PC-3 (cell line): ENCODE measurements around the gene UBE2QL1. TPM values are rescaled to one million over a fixed set of nuclear protein-coding genes. Genes with fewer than 3 reads are reported as not detected.

Experiments used
- ATAC-seq: fragments of 200-7000 bp; cut with Tn5 transposase; 2 replicates; pipeline ENCODE4 v1.9.1; 2020; ENCODE audit warnings: mild to moderate bottlenecking, moderate library complexity
- BruUV-seq: library from RNA; stranded (reverse); fragments of 400-500 nt; replicated peaks from 2 replicates; lab custom pipeline; 2021; lab: Mats Ljungman, UMichigan
- CTCF ChIA-PET: fragments of 300-600 bp; sonication (Branson Sonifier 250); formaldehyde crosslinking; loops from one replicate; lab custom pipeline; 2022; ENCODE audit warnings: antibody characterized with exemption; lab: Charles Lee
- POLR2A ChIA-PET: fragments of 300-600 bp; sonication (Branson Sonifier 250); formaldehyde crosslinking; loops from one replicate; lab custom pipeline; 2022; ENCODE audit warnings: antibody characterized with exemption; ENCODE audit not compliant: unreplicated experiment; lab: Charles Lee
- DNase-seq: peaks from one replicate; pipeline ENCODE4 v3.0.0-alpha.2; 2015
- H2AFZ ChIP-seq: fragments of 300-600 bp; sonication (generic); 2 replicates; pipeline ENCODE4 v1.6.0; 2016; ENCODE audit warnings: antibody characterized with exemption, low read length
- H3F3A ChIP-seq: fragments of 300-600 bp; sonication (generic); one replicate; pipeline ENCODE4 v1.6.0; 2017; ENCODE audit warnings: antibody characterized with exemption, low read length, control low read depth, mild to moderate bottlenecking; ENCODE audit not compliant: unreplicated experiment
- H3K27ac ChIP-seq: fragments of 300-600 bp; sonication (generic); 2 replicates; pipeline ENCODE4 v1.5.1; 2016; ENCODE audit warnings: mild to moderate bottlenecking, low read length
- H3K27me3 ChIP-seq: fragments of 300-600 bp; sonication (generic); 2 replicates; pipeline ENCODE4 v1.6.1; 2016; ENCODE audit warnings: low read length, mixed read lengths
- H3K36me3 ChIP-seq: fragments of 300-600 bp; sonication (generic); 2 replicates; pipeline ENCODE4 v1.6.1; 2016; ENCODE audit warnings: low read depth, mixed run types, low read length, mixed read lengths
- H3K4me1 ChIP-seq: fragments of 300-600 bp; sonication (generic); 2 replicates; pipeline ENCODE4 v1.5.1; 2016; ENCODE audit warnings: low read length; ENCODE audit not compliant: insufficient read depth
- H3K4me2 ChIP-seq: fragments of 300-600 bp; sonication (generic); 2 replicates; pipeline ENCODE4 v1.6.0; 2016; ENCODE audit warnings: low read length
- H3K4me3 ChIP-seq: fragments of 300-600 bp; sonication (generic); 2 replicates; pipeline ENCODE4 v1.5.1; 2016; ENCODE audit warnings: mild to moderate bottlenecking, low read length, mixed read lengths
- H3K79me2 ChIP-seq: fragments of 300-600 bp; sonication (generic); 2 replicates; pipeline ENCODE4 v1.6.1; 2017; ENCODE audit warnings: low read length, mixed read lengths
- H3K9ac ChIP-seq: fragments of 300-600 bp; sonication (generic); 2 replicates; pipeline ENCODE4 v1.6.0; 2016; ENCODE audit warnings: mild to moderate bottlenecking, low read length
- H3K9me2 ChIP-seq: fragments of 300-600 bp; sonication (generic); replicated peaks from 2 replicates; pipeline ENCODE4 v1.6.1; 2016; ENCODE audit warnings: mixed run types, low read length, mixed read lengths
- H3K9me3 ChIP-seq: fragments of 300-600 bp; sonication (generic); 2 replicates; pipeline ENCODE4 v1.6.1; 2016; ENCODE audit warnings: low read length, mixed read lengths
- H4K20me1 ChIP-seq: fragments of 300-600 bp; sonication (generic); 2 replicates; pipeline ENCODE4 v1.6.1; 2016; ENCODE audit warnings: low read length, mixed read lengths
- CTCF ChIP-seq: fragments of 300-600 bp; sonication (generic); conservative IDR thresholded peaks from 2 replicates; pipeline ENCODE4 v1.5.1; 2017; ENCODE audit warnings: antibody characterized with exemption, low read depth, mild to moderate bottlenecking, low read length
- EZH2 ChIP-seq: fragments of 300-600 bp; sonication (generic); IDR thresholded peaks from one replicate; pipeline ENCODE4 v1.6.1; 2017; ENCODE audit warnings: antibody characterized with exemption, mild to moderate bottlenecking, low read length; ENCODE audit not compliant: unreplicated experiment
- EZH2phosphoT487 ChIP-seq: fragments of 300-600 bp; sonication (generic); IDR thresholded peaks from 2 replicates; pipeline ENCODE4 v1.6.1; 2018; ENCODE audit warnings: mild to moderate bottlenecking, antibody characterized with exemption, low read length, borderline replicate concordance
- intact Hi-C: fragments of 100-400 bp; cut with micrococcal nuclease; formaldehyde crosslinking; loops from 2 replicates; pipeline ENCODE4 v1.9.0; 2023
- total RNA-seq: library from RNA; depleted of rRNA; stranded (reverse); fragments of >200 nt; gene quantifications from 2 replicates; pipeline ENCODE4 v1.2.3, GENCODE V29; 2014

Gene UBE2QL1
- total RNA-seq, 1 experiment from 2014 or later = 8.8 TPM

- no TSS peak for BruUV-seq
- no peak overlapping the region for H3K27ac ChIP-seq
Measured at GRCh38 chr5:6427694-6428093, 21.0 kb upstream of the UBE2QL1 start.

GRCh38 chr5:6430418-6431028 is 18.1 kb upstream of the UBE2QL1 start:
- Histone ChIP-seq H3K79me2 (no peaks in the 10 kb centered on the region), H3K9ac (no peak overlapping the region), H3K9me3 (no peaks in the 10 kb centered on the region), H3K9me2 (no peaks in the 10 kb centered on the region), H3K4me3 (no peak overlapping the region), H4K20me1 (no peaks in the 10 kb centered on the region), H3K4me1 (peaks cover 21% of the 10 kb centered on the region), H3K4me2 (no peak overlapping the region), H2AFZ (no peak overlapping the region), H3K27me3 (no peaks in the 10 kb centered on the region), H3F3A (no peaks in the 10 kb centered on the region), H3K36me3 (no peaks in the 10 kb centered on the region), H3K27ac (no peak overlapping the region)
- POLR2A ChIA-PET = no interaction called here
- no TSS peak for BruUV-seq
- intact Hi-C loops = no loop called here
- ATAC-seq = no peak
- no peak for DNase-seq
- CTCF ChIA-PET = no interaction called here
- no peak for TF ChIP-seq EZH2
- no peak for TF ChIP-seq CTCF
- no peak for TF ChIP-seq EZH2phosphoT487

More at GRCh38 chr5:6427694-6428093, 21.0 kb upstream of the UBE2QL1 start:
- H3K4me3 ChIP-seq = no peak overlapping the region
- H4K20me1 ChIP-seq = no peaks in the 10 kb centered on the region
- H3K9me3 ChIP-seq = no peaks in the 10 kb centered on the region
- TF ChIP-seq EZH2phosphoT487 (no peak), CTCF (no peak)
- H3K36me3 ChIP-seq = no peaks in the 10 kb centered on the region
- no peaks in the 10 kb centered on the region for H3K79me2 ChIP-seq
- H3K4me2 ChIP-seq = peak overlapping the region; percentile 1; the same call in 1 of the 2 replicates
- no peaks in the 10 kb centered on the region for H3K27me3 ChIP-seq
- no peaks in the 10 kb centered on the region for H3K9me2 ChIP-seq
- POLR2A ChIA-PET = no interaction called here
- no peak overlapping the region for H3K9ac ChIP-seq
- H2AFZ ChIP-seq = no peak overlapping the region
- H3F3A ChIP-seq = no peaks in the 10 kb centered on the region
- ATAC-seq (no peak), DNase-seq (peak; percentile 97)
- CTCF ChIA-PET = no interaction called here
- intact Hi-C loops = no loop called here
- H3K4me1 ChIP-seq = peaks cover 42% of the 10 kb centered on the region
